Fibroblast of skin of right quadriceps (primary cell): Measurements from ENCODE around the gene FZD10.

Experiments used
- DNase-seq: peaks from one replicate; pipeline ENCODE4 v3.0.0-alpha.2; 2013

The FZD10 gene

DNA sequence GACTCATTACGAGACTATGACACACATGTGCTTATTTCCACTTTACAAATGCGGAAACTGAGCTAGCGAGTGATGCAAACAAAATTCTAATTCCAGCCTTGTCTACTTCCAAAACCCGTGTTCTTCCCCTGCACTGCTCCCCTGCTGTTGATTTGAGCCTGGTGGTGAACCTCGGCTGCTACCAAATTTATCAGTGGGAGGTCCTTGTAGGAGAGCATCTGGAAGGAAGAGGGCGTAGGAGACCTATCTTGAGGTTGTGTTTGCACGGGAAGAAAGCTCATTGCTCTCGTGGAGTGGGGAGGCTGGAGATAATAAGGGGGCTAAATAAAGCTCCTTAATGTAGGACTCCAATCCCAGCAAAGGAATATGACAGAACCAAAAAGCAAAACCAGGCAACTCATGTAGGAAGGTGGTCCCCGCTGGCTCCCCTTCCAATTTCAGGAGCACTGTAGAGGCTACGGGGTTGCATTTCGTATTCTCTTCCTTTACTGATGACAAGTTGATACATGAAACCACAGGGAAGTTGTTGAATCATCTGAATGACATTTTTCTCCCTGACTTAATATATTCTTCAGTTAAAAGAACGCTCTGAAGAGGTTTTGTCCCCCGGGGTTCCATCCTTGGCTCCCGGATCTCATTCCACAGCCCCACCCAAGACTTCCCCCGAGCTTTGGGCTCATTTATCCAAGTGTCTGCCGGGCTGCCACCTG is 52.6 kb downstream of the FZD10 start:
- no peak for DNase-seq
